HepG2 (cell line): ENCODE results near the gene EOGT. TPM values are rescaled to one million over a fixed set of nuclear protein-coding genes. Genes with fewer than 3 reads are reported as not detected.

Source experiments
- ATAC-seq: fragments of 200-7000 bp; cut with Tn5 transposase; 3 replicates; pipeline ENCODE4 v1.9.1; 2020; ENCODE audit warnings: mild to moderate bottlenecking, moderate library complexity
- BruUV-seq: library from RNA; stranded (reverse); fragments of 400-500 nt; replicated peaks from 2 replicates; lab custom pipeline; 2021; lab: Mats Ljungman, UMichigan
- CTCF ChIA-PET: fragments of 300-600 bp; formaldehyde crosslinking; extraction: SDS; loops from one replicate; lab custom pipeline; 2021; ENCODE audit warnings: low total read pairs, inconsistent platforms, low intra/inter-chr PET ratio; lab: Yijun Ruan, JAX
- POLR2A ChIA-PET: fragments of 350-600 bp; sonication (Branson Sonifier 250); formaldehyde crosslinking; loops from one replicate; lab custom pipeline; 2020; ENCODE audit warnings: antibody characterized with exemption, inconsistent platforms; lab: Yijun Ruan, JAX
- DNase-seq: peaks from one replicate; pipeline ENCODE4 v3.0.0-alpha.2; 2015; ENCODE audit warnings: low spot score
- FAIRE-seq: peaks from 3 replicates; lab custom pipeline; 2011; peaks lifted over from hg19 to GRCh38; lab: Jason Lieb, UNC
- H2AFZ ChIP-seq: one replicate; pipeline ENCODE4 v1.6.1; 2011; ENCODE audit warnings: low read length, inconsistent platforms
- H3K27ac ChIP-seq: fragments of 300-600 bp; 3 replicates; pipeline ENCODE4 v1.8.0; 2011; ENCODE audit warnings: mixed run types, mild to moderate bottlenecking, mixed read lengths, low read length, inconsistent platforms; ENCODE audit not compliant: insufficient read depth; ENCODE audit errors: extremely low read length
- H3K27me3 ChIP-seq, 2 experiments: fragments of 200-600 bp in 1 of 2; 2 replicates in 1 of 2; 3 replicates in 1 of 2; pipeline versions ENCODE4 v1.6.0 to v1.8.0; 2011; ENCODE audit warnings: low read length in 2 of 2, mild to moderate bottlenecking in 2 of 2, moderate library complexity in 2 of 2, inconsistent platforms in 1 of 2; ENCODE audit not compliant: insufficient read depth in 2 of 2, control insufficient read depth in 1 of 2
- H3K36me3 ChIP-seq, 2 experiments: fragments of 200-600 bp in 1 of 2; replicated peaks in 1 of 2; 2 replicates in 1 of 2; 3 replicates in 1 of 2; pipeline versions ENCODE4 v1.5.1 to v1.8.0; 2011; ENCODE audit warnings: low read length in 2 of 2, inconsistent platforms in 1 of 2; ENCODE audit not compliant: insufficient read depth in 2 of 2, control insufficient read depth in 1 of 2
- H3K4me1 ChIP-seq: 2 replicates; pipeline ENCODE4 v1.5.1; 2012; ENCODE audit warnings: low read length, inconsistent platforms; ENCODE audit not compliant: insufficient read depth
- H3K4me2 ChIP-seq: 2 replicates; pipeline ENCODE4 v1.6.0; 2011; ENCODE audit warnings: low read depth, low read length, inconsistent platforms
- H3K4me3 ChIP-seq, 3 experiments: fragments of 200-600 bp in 1 of 3; sonication (generic), shearing (Covaris generic) in 1 of 3; replicated peaks in 1 of 3; 2 replicates each; pipeline ENCODE4 v1.5.1; 2011 to 2016; ENCODE audit warnings: low read length in 3 of 3, inconsistent platforms in 2 of 3, low read depth in 2 of 3, mild to moderate bottlenecking in 2 of 3, control low read depth in 1 of 3, mixed read lengths in 1 of 3; ENCODE audit not compliant: insufficient read depth in 1 of 3
- H3K79me2 ChIP-seq: one replicate; pipeline ENCODE4 v1.6.1; 2011; ENCODE audit warnings: low read length, inconsistent platforms; ENCODE audit not compliant: insufficient read depth
- H3K9ac ChIP-seq: 2 replicates; pipeline ENCODE4 v1.6.0; 2011; ENCODE audit warnings: mild to moderate bottlenecking, low read depth, low read length, inconsistent platforms; ENCODE audit not compliant: insufficient read depth
- H3K9me3 ChIP-seq: 2 replicates; pipeline ENCODE4 v1.5.1; 2012; ENCODE audit warnings: mild to moderate bottlenecking, low read length
- H4K20me1 ChIP-seq: 2 replicates; pipeline ENCODE4 v1.6.0; 2011; ENCODE audit warnings: inconsistent platforms, mild to moderate bottlenecking, low read length, moderate library complexity; ENCODE audit not compliant: insufficient read depth
- CEBPB ChIP-seq: IDR thresholded peaks from 2 replicates; pipeline ENCODE4 v1.6.1; 2011; ENCODE audit warnings: low read depth, low read length, improper control_type of control experiment, borderline replicate concordance
- CENPT ChIP-seq: sonication (generic); formaldehyde crosslinking; IDR thresholded peaks from 2 replicates; pipeline ENCODE4 v1.8.0; 2022; ENCODE audit warnings: low read depth, mild to moderate bottlenecking, moderate library complexity, missing genetic modification reagents
- ETV6 ChIP-seq: sonication (generic); formaldehyde crosslinking; conservative IDR thresholded peaks from 2 replicates; pipeline ENCODE4 v1.4.0; 2020; ENCODE audit warnings: missing genetic modification reagents
- JUN ChIP-seq: sonication (generic); formaldehyde crosslinking; IDR thresholded peaks from 2 replicates; pipeline ENCODE4 v1.4.0; 2020; ENCODE audit warnings: mild to moderate bottlenecking, missing genetic modification reagents
- MAF1 ChIP-seq: sonication (generic); formaldehyde crosslinking; IDR thresholded peaks from 2 replicates; pipeline ENCODE4 v1.5.0; 2020; ENCODE audit warnings: missing genetic modification reagents, borderline replicate concordance
- MTA1 ChIP-seq: sonication (generic); formaldehyde crosslinking; IDR thresholded peaks from 2 replicates; pipeline ENCODE4 v1.4.0; 2020; ENCODE audit warnings: missing genetic modification reagents, mild to moderate bottlenecking, borderline replicate concordance
- MYPOP ChIP-seq: sonication (generic); formaldehyde crosslinking; IDR thresholded peaks from 2 replicates; pipeline ENCODE4 v1.8.1; 2023; ENCODE audit warnings: mild to moderate bottlenecking, moderate library complexity, missing genetic modification reagents
- RNF2 ChIP-seq: fragments of 450-650 bp; conservative IDR thresholded peaks from 2 replicates; pipeline ENCODE4 v1.6.1; 2016; ENCODE audit warnings: low read depth
- ZHX2 ChIP-seq, 2 experiments: sonication (generic) in 1 of 2; formaldehyde crosslinking in 1 of 2; IDR thresholded peaks; 2 replicates each; pipeline versions ENCODE4 v1.6.1 to v1.9.0; 2014 to 2022; ENCODE audit warnings: antibody characterized with exemption in 1 of 2, borderline replicate concordance in 1 of 2, inconsistent platforms in 1 of 2, low read depth in 1 of 2, missing genetic modification reagents in 1 of 2
- ZNF160 ChIP-seq: sonication (generic); formaldehyde crosslinking; IDR thresholded peaks from 2 replicates; pipeline ENCODE4 v1.8.0; 2022; ENCODE audit warnings: mild to moderate bottlenecking, inconsistent platforms, missing genetic modification reagents
- ZNF253 ChIP-seq: sonication (generic); formaldehyde crosslinking; IDR thresholded peaks from 2 replicates; pipeline ENCODE4 v1.8.0; 2022; ENCODE audit warnings: mild to moderate bottlenecking, missing genetic modification reagents, borderline replicate concordance
- WGBS: methylation state at CpG from one replicate; pipeline ENCODE4 v1.1.6; 2017; ENCODE audit warnings: low lambda C conversion rate; 5-methylcytosine and 5-hydroxymethylcytosine counted together
- in situ Hi-C: cut with HindIII; loops from 2 replicates; pipeline ENCODE4 v1.10.0; 2017; ENCODE audit warnings: low pct_unique_long_range_greater_than_20kb; ENCODE audit not compliant: extremely low pct_ligation_motif_present
- intact Hi-C: fragments of 100-400 bp; cut with micrococcal nuclease; formaldehyde crosslinking; loops from one replicate; pipeline ENCODE4 v1.10.0; 2022; ENCODE audit not compliant: unreplicated experiment
- polyA plus RNA-seq, 8 experiments: library from polyadenylated mRNA; depleted of rRNA in 3 of 8; stranded (reverse) in 7 of 8; unstranded in 1 of 8; fragments of >200 nt; fragmentation: Illumina TruSeq in 4 of 8; extraction: Trizol in 4 of 8; gene quantifications; 2 replicates each; pipeline versions ENCODE4 v1.2.1 to v1.2.3, GENCODE V29; 2011 to 2016; ENCODE audit warnings: low read depth in 4 of 8, missing spikeins in 1 of 8, mixed read lengths in 1 of 8; ENCODE audit not compliant: insufficient read depth in 1 of 8
- total RNA-seq, 5 experiments: library from RNA; depleted of rRNA; stranded (reverse); fragments of >200 nt; fragmentation: Illumina TruSeq; extraction: Trizol; gene quantifications; 2 replicates each; pipeline ENCODE4 v1.2.3, GENCODE V29; 2016; ENCODE audit warnings: low read depth in 1 of 5

The EOGT gene
- total and polyA plus RNA-seq, 2 of the 13 experiments (the other 11 are each of a cell fraction or from before 2014, with no cell fraction given) = 4.5 to 18.6 TPM

- in situ Hi-C loops = no loop called here
- WGBS = 90% methylated on average over 5 of the region's 5 CpGs
- Histone ChIP-seq H2AFZ (no peak overlapping the region), H3K27me3 (no peaks in the 10 kb centered on the region), H3K4me3 (no peak overlapping the region), H3K9me3 (no peaks in the 10 kb centered on the region), H3K4me2 (no peak overlapping the region), H3K4me1 (no peaks in the 10 kb centered on the region), H3K79me2 (no peaks in the 10 kb centered on the region), H3K36me3 (peaks cover 4 to 37% of the 10 kb centered on the region in 2 experiments)
- CTCF ChIA-PET = no interaction called here
- intact Hi-C loops = no loop called here
- DNase-seq = no peak
- FAIRE-seq = no peak
- no TSS peak for BruUV-seq
- TF ChIP-seq CEBPB = no peak
- no peak for TF ChIP-seq ZNF160 (CRISPR knock-in tag)
- TF ChIP-seq MAF1 (CRISPR knock-in tag) = no peak
- TF ChIP-seq ZNF253 (CRISPR knock-in tag) = no peak
- no peak for TF ChIP-seq MYPOP (CRISPR knock-in tag)
- TF ChIP-seq ETV6 (CRISPR knock-in tag) = no peak
- TF ChIP-seq MTA1 (CRISPR knock-in tag) = no peak
- TF ChIP-seq ZHX2 (IDR thresholded peaks at IDR 0.05; ENCODE audit: low read depth) = no peak
- no peak for TF ChIP-seq ZHX2 (CRISPR knock-in tag; IDR thresholded peaks at IDR 0.05; ENCODE audit: borderline replicate concordance)
- no peak for TF ChIP-seq RNF2
- no peak for TF ChIP-seq CENPT (CRISPR knock-in tag)
- no peak for TF ChIP-seq JUN (CRISPR knock-in tag)
- TF ChIP-seq, all 625 proteins: peak for 0
- no peak for ATAC-seq
- H4K20me1 ChIP-seq = no peaks in the 10 kb centered on the region
- H3K9ac ChIP-seq = no peak overlapping the region
- H3K27ac ChIP-seq = no peak overlapping the region
- POLR2A ChIA-PET = no interaction called here
Observed at GRCh38 chr3:68984011-68984530, 29.4 kb downstream of the EOGT start.
